ENCODE measurements around the gene ATXN1.
"Not testable (repeated sequence)": the region's sequence is repeated elsewhere in the genome, so short reads cannot be mapped to it uniquely, and the experiment has no call there.

Gene ATXN1

DNA sequence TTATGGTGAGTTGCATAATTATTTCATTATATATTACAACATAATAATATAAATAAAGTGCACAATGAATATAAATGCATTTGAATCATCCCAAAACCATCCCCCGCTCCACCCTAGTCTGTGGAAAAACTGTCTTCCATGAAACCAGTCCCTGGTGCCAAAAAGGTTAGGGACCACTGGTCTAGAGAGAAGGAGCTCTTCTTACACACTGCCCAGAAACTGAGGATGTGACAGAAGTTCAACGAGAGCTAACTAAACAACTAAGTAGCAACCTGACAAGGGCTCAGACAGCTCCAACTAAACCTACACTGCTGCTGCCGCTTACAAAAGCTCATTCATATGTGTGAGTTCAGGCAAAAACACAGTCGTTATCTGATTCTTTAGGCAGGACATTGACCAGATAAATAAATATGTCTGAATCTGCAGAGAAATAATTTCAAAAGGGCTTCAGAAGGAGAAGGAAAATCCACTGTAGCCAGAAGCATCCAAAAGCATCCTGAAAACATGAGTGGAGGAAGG lies 125.9 kb downstream of the ATXN1 start:
- no peak for DNase-seq

DNA sequence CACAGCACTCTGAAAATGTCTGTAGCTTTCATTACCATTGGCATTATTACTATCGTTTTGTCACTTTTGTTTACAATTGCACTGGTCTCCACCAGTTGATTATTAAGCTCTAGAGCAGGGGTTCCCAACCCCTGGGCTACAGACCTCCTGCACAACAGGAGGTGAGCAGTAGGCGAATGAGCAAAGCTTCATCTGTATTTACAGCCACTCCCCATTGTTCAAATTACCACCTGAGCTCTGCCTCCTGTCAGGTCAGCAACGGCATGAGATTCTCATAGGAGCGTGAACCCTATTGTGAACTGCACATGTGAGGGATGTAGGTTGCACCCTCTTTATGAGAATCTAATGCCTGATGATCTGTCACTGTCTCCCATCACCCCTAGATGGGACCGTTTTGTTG lies 126.4 kb downstream of the ATXN1 start:
- no peak for DNase-seq

GRCh38 chr6:16633961-16634360 lies 127.3 kb downstream of the ATXN1 start:
- no peak for DNase-seq

DNA sequence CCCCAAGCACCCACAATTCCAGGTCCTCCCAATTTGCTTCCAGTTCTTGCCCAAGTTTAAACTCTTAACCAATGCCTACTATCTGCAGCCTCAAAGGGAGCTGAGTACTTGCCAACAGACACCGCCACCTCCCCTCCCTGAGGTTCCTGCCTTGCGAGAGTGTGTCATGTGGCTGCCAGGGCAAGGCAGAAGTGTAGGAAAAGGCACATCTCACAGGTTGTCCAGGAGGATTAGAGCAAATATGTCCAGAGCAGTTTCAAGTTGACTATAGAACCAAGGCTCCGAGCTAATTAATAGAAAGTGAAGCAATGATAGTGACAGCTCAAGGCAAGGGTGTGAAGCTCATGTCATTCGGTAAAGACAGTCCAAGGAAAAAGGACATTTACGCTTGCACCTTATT lies 127.8 kb downstream of the ATXN1 start:
- DNase-seq: no peak

DNA sequence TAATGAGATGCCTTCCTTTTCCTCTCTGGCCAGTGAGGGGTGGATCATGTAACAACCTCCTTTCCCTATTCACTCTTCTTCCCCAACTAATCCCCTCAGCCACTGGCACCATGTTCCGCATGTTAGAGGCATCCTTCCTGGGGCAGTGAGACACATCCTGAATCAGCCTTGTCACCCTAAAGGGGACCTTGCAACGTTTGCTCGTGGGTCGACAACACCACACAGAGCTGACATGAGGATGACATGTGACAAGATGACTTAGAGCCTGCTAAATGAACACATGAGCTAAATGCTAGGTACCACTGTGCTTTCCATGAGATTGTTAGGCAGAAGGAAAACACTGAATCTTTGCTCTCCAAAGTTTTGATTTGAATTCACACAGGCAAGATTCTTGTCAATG lies 129.2 kb downstream of the ATXN1 start:
- DNase-seq: no peak

GRCh38 chr6:16630026-16630643 lies 131.1 kb downstream of the ATXN1 start:
- no peak for DNase-seq

DNA sequence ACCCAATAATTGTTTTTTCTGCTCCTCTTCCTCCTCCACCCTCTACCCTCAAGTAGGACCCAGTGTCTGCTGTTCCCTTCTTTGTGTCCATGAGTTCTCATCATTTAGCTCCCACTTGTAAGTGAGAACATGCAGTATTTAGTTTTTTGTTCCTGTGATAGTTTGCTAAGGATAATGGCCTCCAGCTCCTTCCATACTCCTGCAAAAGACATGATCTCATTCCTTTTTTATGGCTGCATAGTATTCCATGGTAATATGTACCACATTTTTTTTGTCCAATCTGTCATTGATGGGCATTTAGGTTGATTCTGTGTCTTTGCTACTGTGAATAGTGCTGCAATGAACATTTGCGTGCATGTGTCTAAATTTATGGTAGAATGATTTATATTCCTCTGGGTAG lies 132.7 kb downstream of the ATXN1 start:
- not testable (repeated sequence) for DNase-seq

DNA sequence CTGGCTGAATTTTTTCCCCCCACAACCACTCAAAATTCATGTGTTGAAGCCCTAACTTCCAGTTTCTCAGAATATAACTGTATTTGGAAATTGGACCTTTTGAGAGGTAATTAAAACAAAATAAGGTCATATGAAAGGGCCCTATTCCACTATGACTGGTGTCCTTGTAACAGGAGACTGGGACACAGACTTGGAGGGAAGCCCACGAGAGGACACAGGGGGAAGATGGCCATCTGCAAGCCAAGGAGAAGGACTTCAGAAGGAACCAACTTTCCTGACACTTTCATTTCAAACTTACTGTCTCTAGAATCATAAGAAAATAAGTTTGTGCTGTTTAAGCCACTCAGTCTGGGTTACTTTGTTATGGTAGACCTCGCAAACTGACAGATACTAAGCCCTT lies 134.6 kb downstream of the ATXN1 start:
- no peak for DNase-seq

DNA sequence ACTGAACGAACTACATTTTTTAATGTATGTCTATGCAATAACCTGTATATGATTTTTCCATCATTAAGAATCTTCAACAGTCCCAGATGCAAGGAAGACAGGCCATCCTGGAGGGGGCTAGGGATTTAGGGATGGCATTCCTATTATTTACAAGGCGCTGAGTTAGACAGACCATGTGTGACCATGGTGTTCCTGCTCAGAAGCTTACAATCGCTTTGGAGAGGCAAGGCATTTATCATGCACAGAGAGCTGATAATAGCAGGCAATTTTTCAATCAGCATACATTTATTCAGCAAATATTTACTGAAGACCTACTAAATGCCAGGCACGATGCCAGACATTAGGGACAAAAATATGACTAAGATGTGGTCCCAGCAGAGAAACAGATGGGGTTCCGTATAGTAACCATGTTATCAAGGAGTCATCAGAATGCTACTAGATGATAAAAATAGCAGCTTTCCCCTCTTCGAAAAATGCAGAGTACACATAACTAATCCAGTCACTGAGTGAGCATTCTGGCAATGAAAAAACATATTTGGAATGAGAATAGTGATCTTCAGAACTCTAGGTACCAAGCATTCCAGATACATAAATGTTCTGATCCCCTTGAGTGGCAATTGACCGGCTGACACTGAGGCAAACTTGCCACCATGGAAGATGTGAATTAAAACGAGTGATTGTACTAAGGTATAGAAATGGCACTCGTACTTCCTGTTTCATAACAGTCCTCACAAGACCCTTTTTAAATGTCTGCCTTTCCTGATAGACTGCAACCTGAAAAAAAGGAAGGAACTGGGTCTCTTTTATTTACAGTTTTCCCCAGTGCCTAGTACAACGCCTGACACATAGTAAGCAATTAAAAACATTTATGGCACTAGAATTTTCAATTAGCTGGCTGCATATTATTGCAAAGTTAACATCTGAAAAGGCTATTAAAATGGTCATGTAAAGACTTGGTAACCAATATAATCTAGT lies 135.7 kb downstream of the ATXN1 start:
- no peak for DNase-seq

DNA sequence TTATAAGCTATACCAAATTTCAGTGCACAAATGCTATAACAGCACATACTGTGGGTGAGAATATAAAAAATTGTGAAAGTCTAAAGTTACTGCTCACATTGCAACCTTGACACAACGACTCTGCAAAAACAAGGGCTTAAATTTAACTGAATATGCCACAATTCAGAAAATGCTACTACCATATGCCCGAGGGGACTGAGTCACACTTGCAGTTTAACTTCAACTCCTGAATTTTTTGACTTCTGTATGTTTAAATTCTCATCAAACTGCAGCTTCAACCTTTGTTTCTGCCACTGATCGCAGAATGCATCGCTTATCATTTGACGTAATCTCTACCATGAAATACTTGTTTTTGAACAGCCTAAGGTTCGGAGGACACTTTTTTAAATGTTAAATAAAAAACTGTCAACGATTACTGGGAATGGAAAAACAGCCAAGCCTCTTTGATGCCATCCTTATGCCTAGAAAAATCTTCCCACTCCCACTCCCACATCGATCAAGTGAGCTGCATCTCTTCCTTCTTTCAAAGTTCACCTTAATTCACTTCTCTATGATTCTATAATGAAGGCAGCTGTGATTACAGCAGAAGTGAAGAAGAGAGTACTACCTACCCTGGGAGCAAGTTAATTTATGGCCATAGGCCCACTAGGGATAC lies 136.5 kb downstream of the ATXN1 start:
- DNase-seq: no peak

GRCh38 chr6:16623731-16624130 lies 137.5 kb downstream of the ATXN1 start:
- no peak for DNase-seq

DNA sequence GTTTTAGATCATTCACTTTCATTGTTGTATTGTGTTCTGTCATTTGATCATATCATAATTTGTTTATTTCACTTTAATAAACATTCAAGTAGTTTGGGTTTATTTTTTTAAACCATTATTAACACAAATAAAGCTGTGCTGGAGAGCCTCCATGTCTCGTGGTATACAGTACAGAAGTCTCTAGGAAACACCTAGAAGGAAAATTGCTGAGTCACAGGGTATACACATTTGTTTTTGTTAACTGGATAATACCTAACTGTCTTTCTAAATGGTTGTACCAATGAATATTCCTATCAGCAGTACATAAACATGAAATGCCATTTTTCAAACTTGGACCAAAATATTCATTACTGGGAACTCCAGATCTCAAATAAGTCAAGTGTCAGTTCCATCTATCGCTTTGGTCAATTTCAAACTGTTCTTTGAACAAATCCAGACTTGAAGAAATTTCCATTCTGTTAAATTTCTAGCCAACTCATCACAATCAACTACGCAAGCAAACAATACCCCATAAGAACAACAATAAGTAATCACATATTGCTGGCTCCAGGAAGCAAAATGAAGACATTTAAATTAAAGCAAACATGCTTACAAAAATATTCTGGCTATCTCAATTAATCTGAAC lies 138.1 kb downstream of the ATXN1 start:
- no peak for DNase-seq

- no peak for DNase-seq
These were observed 139.1 kb downstream of the ATXN1 start for GRCh38 chr6:16622193-16622592.

DNA sequence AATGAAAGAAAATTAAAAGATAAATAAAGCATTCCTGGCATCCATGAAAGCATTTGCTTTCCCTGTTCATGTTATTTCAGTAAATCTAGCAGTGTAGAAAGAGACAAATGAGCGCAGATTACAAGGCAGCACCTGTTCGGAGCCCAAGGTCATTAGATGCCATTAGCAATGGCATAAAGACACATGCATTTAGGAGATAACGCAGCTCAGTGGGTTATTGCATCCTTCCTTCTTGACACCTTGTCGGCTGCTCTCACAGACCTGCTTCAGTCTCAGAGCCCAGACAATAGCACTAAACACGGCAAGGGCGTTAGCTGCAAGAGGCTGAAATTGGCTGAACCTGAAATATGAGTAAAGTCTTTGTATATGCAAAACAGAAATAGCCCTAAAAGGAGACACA lies 140.3 kb downstream of the ATXN1 start:
- no peak for DNase-seq

- DNase-seq: no peak
These were observed 141.5 kb downstream of the ATXN1 start for GRCh38 chr6:16619777-16620176.

- no peak for DNase-seq
These were observed 142.3 kb downstream of the ATXN1 start for GRCh38 chr6:16618962-16619361.

DNA sequence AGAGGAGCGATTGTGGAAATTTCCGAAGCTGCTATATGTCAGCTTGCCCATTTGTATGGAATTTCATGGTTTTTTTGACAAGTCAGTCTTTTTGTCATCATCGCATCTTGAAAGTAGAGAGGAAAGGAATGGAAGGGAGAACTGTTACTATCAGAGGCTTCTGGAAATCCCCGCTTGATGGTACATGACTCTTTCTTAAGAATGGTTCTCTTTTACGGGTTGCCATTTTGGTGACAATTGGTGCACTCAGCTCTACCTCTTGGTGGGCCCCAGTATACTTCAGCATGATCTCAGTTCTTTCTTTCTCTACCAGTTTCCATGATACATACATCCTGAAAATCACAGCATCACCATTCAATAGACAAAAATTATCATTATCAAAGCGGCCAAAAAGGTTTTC lies 146.0 kb downstream of the ATXN1 start:
- not testable (repeated sequence) for DNase-seq

- DNase-seq: not testable (repeated sequence)
These were observed 147.1 kb downstream of the ATXN1 start for GRCh38 chr6:16614143-16614542.

DNA sequence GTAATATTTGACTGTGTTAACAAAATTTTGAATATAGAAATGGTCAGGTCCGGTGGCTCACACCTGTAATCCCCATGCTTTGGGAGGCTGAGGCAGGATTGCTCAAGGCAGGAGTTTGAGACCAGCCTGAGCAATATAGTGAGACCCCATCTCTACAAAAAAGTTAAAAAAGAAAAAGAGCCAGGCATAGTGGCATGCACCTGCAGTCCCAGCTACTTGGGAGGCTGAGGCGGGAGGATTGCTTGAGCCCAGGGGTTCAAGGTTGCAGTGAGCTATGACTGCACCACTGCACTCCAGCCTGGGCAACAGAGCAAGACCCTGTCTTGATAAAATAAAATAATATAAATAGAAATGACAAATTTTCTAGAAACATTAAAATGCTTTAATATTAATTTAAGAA lies 147.8 kb downstream of the ATXN1 start:
- not testable (repeated sequence) for DNase-seq

GRCh38 chr6:16608444-16608843 lies 152.8 kb downstream of the ATXN1 start:
- DNase-seq: no peak

DNA sequence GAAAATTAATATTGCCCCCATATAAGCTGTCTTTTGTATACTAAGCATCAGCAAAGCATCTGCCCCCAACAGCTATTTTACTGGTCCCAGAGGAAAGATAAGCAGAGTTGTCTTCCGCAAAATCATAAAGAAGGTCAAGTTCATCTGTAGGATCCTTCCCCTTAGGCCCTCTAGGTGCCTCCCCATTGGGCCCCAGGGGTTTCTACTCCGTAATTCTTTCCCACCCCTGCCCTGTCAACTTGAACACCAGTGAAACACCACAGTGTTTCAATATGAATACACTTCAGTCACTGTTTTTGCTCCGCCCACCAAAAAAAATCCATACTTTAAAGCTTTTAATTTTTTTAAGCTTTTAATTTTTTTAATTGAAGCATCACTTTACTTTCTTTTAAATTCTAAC lies 159.2 kb downstream of the ATXN1 start:
- DNase-seq: peak; percentile 41 to 48

GRCh38 chr6:16600701-16601100 lies 160.6 kb downstream of the ATXN1 start:
- DNase-seq: no peak

GRCh38 chr6:16600026-16600425 lies 161.2 kb downstream of the ATXN1 start:
- no peak for DNase-seq

Measured in stimulated activated CD4-positive, alpha-beta T cell treated with anti-CD3 and anti-CD28 coated beads, Interleukin-2, amount 100 ng/mL, for 48 hours (primary cell).